Measurements from ENCODE around the gene FZD4.

GRCh38 chr11:86972734-86973133 lies 17.5 kb upstream of the FZD4 start:
- TF ChIP-seq CTCF (IDR thresholded peaks at IDR 0.05; ENCODE audit: insufficient read depth, low read depth, low read length) (no peak), EZH2 (IDR thresholded peaks at IDR 0.05; ENCODE audit: insufficient read depth, low read length) (no peak)
